IgD-negative memory B cell (primary cell): Measurements from ENCODE around the gene APOL4. TPM values are rescaled to one million over a fixed set of nuclear protein-coding genes. Genes with fewer than 3 reads are reported as not detected.
A peak's percentile ranks its signal among the peaks of the same experiment; 100 is the strongest.
"Not testable (repeated sequence)": the region's sequence is repeated elsewhere in the genome, so short reads cannot be mapped to it uniquely, and the experiment has no call there.

Experiments
- H3K27ac Mint-ChIP-seq, 3 donors: one replicate each; pipeline ENCODE4 v1.8.0; 2020 to 2022; ENCODE audit warnings: mild to moderate bottlenecking in 3 of 3, mixed read lengths in 3 of 3, moderate library complexity in 1 of 3
- H3K27me3 Mint-ChIP-seq: one replicate; pipeline ENCODE4 v1.8.0; 2021; ENCODE audit warnings: mixed read lengths
- H3K36me3 Mint-ChIP-seq: one replicate; pipeline ENCODE4 v1.8.0; 2020; ENCODE audit warnings: mild to moderate bottlenecking, mixed read lengths
- H3K4me1 Mint-ChIP-seq, 3 donors: one replicate each; pipeline ENCODE4 v1.8.0; 2020 to 2022; ENCODE audit warnings: mixed read lengths in 3 of 3, mild to moderate bottlenecking in 1 of 3
- H3K4me3 Mint-ChIP-seq, 4 donors: one replicate each; pipeline ENCODE4 v1.8.0; 2020 to 2022; ENCODE audit warnings: mild to moderate bottlenecking in 4 of 4, mixed read lengths in 4 of 4, moderate library complexity in 3 of 4
- H3K9me3 Mint-ChIP-seq, 3 donors: one replicate each; pipeline ENCODE4 v1.8.0; 2020 to 2021; ENCODE audit warnings: mixed read lengths in 3 of 3, mild to moderate bottlenecking in 1 of 3
- polyA plus RNA-seq: library from polyadenylated mRNA; unstranded; fragments of 300-500 nt; fragmentation: Illumina TruSeq; gene quantifications from one replicate; pipeline ENCODE4 v1.2.3, GENCODE V29; 2021

The APOL4 gene
- polyA plus RNA-seq, 1 donor from 2014 or later: not detected

DNA sequence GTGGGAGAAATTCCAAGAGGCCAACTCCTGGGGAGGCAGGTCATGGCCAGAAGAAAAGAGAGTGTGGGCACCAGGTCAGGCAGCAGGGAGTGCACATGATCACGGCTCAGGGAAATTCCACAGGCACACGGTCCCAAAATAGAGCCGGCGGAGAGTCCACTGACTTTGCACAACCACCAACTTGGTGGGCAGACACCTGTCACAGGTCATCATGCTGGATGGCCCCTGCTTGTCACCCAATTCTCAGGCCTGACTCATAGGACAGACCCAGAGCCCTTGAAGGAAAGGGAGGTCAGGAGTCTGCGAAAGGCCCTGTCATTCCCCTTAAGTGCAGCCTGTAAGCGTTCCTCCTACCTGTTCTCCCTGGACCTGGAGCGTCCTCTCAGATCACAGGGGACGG lies 21.9 kb upstream of the APOL4 start:
- Mint-ChIP-seq H3K4me3 (no peak overlapping the region), H3K36me3 (peaks cover 4% of the 10 kb centered on the region), H3K27me3 (no peaks in the 10 kb centered on the region), H3K4me1 (peaks cover 0 to 5% (median under 1%) of the 10 kb centered on the region in 3 donors), H3K27ac (no peak overlapping the region), H3K9me3 (no peaks in the 10 kb centered on the region)

DNA sequence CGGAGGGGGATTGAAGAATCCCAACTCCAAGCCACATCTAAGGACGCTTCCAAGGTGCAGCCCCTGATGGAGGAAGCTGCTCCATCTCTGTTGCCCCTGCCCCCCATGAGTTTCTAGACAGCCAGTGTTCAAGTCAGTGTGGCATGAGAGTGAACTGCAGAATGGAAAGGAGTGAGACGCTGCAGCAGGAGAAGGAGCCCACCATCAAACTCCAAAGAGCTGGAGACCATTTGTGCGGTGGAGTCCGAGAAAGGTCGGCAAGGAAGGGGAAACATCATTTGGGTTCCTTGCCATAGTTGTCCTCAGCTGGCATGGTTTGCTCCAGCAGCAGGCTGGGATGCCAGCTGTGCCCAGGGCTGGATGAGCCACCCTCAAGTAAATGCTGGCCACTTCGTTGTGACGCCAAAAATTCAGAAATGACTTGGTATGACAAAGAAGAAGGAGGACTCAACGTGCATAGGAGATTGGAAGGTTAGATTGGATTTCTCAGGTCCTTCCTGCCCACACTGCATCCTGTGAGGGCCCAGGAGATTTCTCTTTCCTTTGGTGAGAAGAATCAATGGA lies 21.4 kb upstream of the APOL4 start:
- H3K27ac Mint-ChIP-seq: peak overlapping the region in 1 of 3 donors; percentile 65

DNA sequence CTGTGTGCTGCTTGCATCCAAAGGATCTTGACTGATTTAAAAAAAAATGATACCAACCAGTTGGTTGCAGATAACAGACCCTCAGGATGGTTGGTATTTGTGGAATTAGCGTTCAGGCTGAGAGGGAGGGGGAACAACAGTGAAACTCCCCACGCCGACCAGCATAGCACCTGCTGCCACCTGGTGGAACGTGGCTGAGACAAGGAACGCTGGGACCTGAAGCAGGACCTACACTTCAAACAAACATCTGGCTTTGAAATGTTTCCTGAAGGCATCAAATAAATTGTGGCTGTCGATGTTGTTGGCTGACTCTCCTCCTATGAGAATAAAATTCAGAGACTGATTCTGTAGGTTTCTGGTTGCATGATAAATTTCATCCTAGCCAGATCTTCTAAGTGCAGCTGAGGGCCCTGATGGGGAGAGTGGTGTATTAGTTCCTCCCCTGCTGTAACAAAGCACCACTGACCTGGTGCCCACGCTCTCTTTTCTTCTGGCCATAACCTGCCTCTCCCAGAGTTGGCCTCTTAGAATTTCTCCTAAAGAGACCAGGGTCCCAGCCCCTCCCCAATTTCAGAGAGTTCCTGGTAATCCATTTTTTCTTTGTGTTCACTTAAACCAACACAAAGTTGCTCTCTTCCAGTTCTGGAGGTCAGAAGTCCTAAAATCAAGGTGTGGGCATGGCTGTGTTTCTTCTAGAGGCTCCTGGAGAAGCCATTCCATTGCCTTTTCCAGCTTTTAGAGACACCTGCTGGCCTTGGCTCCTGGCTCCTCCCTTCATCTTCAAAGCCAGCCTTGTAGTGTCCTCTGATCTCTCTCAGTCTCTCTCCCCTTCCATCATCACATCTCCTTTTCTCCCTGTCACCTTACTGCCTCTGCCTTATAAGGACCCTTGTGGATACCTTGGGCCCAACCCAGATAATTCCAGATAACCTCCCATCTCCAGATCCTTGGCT lies 20.5 kb upstream of the APOL4 start:
- Mint-ChIP-seq H3K9me3 (no peaks in the 10 kb centered on the region), H3K27me3 (no peaks in the 10 kb centered on the region), H3K4me3 (no peak overlapping the region), H3K36me3 (peaks cover 3% of the 10 kb centered on the region), H3K4me1 (peaks cover 0 to 5% (median 2%) of the 10 kb centered on the region in 3 donors), H3K27ac (peak overlapping the region in 1 of 3 donors; percentile 65)

More for the DNA sequence above, 21.4 kb upstream of the APOL4 start:
- H3K9me3 Mint-ChIP-seq: no peaks in the 10 kb centered on the region
- H3K27me3 Mint-ChIP-seq: no peaks in the 10 kb centered on the region
- H3K4me3 Mint-ChIP-seq: no peak overlapping the region
- peaks cover 0 to 5% (median 2%) of the 10 kb centered on the region in 3 donors for H3K4me1 Mint-ChIP-seq
- peaks cover 3% of the 10 kb centered on the region for H3K36me3 Mint-ChIP-seq

DNA sequence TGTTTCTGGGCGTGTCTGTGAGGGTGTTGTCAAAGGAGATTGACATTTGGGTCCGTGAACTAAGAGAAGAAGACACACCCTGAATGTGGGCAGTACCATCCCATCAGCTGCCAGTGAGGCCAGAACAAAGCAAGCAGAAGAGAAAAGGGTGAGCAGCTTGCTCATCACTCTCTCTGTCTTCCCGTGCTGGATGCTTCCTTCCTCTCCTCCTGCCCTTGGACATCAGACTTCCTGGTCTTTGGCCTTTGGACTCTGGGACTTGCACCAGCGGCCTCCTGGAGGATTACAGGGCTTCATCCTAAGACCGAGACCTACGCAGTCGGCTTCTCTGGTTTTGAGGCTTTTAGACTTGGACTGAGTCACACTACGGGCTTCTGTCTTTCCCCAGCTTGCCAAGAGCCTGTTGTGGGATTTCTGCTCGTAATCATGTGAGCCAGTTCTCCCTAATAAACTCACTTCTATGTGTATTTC lies 18.9 kb upstream of the APOL4 start:
- Mint-ChIP-seq H3K27me3 (peaks cover 5% of the 10 kb centered on the region), H3K36me3 (no peaks in the 10 kb centered on the region), H3K27ac (no peak overlapping the region), H3K9me3 (no peaks in the 10 kb centered on the region), H3K4me3 (no peak overlapping the region), H3K4me1 (peaks cover 0 to 5% (median 2%) of the 10 kb centered on the region in 3 donors)

DNA sequence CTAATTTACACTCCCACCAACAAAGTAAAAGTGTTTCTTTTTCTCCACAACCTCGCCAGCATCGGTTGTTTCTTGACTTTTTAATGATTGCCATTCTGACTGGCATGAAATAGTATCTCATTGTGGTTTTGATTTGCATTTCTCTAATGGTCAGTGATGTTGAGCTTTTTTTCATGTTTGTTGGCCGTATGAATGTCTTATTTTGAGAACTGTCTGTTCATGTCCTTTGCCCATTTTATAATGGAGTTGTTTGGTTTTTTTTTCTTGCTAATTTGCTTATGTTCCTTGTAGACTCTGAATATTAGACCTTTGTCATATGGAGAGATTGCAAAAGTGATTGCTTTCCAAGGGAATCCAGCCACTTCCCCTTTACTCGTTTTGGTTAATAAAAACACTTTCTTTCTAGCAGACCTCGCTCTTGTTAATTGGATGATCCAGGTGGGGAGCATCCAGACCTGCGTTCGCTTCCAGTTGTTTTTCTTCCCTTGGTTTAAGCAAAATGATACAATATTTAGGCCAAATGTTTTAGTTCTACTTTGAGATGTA lies 17.1 kb upstream of the APOL4 start:
- H3K27me3 Mint-ChIP-seq: peaks cover 7% of the 10 kb centered on the region
- peaks cover 0 to 5% (median 2%) of the 10 kb centered on the region in 3 donors for H3K4me1 Mint-ChIP-seq
- no peak overlapping the region for H3K27ac Mint-ChIP-seq
- H3K9me3 Mint-ChIP-seq: no peaks in the 10 kb centered on the region
- H3K4me3 Mint-ChIP-seq: no peak overlapping the region
- H3K36me3 Mint-ChIP-seq: no peaks in the 10 kb centered on the region

DNA sequence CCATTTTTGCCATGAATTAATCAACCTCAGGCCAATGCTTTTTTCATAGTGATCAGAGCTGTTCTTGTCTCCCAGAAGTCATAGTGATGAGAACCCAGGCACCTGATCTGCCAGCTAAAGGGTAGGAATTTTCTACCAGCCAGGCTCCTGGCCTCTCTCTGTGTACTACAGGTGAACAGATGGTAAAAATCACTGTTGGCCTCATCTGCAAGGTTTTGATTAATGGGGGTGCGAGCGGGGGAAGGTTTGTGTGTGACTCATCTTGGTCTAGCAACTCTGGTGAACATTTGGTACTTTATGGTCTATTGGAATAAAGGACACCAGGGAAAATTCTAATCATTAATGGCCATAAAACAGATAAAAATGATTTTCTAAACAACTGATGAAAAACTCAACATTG lies 14.4 kb upstream of the APOL4 start:
- Mint-ChIP-seq H3K27me3 (peaks cover 18% of the 10 kb centered on the region), H3K36me3 (no peaks in the 10 kb centered on the region), H3K27ac (no peak overlapping the region), H3K4me1 (peaks cover 0 to 7% (median 0%) of the 10 kb centered on the region in 3 donors), H3K9me3 (no peaks in the 10 kb centered on the region), H3K4me3 (no peak overlapping the region)

DNA sequence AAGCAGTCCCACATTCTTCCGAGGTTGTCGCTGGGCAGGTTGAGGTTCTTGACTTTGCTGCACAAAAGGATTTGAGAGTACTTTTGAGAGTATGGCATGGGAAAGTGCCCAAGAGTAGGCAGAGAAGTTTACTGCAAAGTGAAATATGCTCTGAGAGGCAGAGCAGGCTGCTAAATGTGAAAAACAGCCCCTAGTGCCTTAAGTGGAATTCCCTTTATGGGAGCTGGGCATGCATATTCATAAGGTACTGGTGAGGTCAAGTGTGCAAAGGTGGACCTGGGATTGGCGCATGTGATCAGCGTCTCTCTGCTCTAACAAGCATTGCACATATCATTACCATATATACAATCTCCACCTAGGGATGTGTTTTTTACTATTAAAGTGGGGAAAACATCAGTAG lies 12.0 kb upstream of the APOL4 start:
- Mint-ChIP-seq H3K36me3 (no peaks in the 10 kb centered on the region), H3K27me3 (peaks cover 19% of the 10 kb centered on the region), H3K4me1 (peaks cover 0 to 11% (median 5%) of the 10 kb centered on the region in 3 donors), H3K27ac (no peak overlapping the region), H3K4me3 (no peak overlapping the region), H3K9me3 (peaks cover 0 to 5% (median 0%) of the 10 kb centered on the region in 3 donors)

DNA sequence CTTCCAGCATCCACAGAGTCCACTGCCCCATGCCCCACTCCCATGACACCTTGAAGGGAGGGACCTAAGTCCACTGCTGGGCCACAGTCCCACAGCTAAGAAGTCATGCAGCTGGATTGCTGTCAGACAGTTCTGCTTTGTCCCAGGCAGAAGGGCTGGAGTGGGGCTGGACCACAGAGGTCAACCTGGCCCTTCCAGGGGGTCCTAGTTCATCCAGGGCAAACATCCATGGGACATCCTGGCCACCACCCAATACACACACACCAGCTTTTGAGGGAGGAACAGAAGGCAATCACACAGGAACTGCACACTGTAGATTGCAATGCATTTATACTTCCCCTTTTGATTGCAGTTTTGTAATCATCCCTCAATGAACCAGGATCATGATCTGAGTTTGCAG lies 11.3 kb upstream of the APOL4 start:
- H3K27ac Mint-ChIP-seq: no peak overlapping the region
- peaks cover 0 to 5% (median 0%) of the 10 kb centered on the region in 3 donors for H3K9me3 Mint-ChIP-seq
- no peak overlapping the region for H3K4me3 Mint-ChIP-seq
- peaks cover 0 to 10% (median 5%) of the 10 kb centered on the region in 3 donors for H3K4me1 Mint-ChIP-seq
- H3K27me3 Mint-ChIP-seq: peaks cover 19% of the 10 kb centered on the region
- no peaks in the 10 kb centered on the region for H3K36me3 Mint-ChIP-seq

DNA sequence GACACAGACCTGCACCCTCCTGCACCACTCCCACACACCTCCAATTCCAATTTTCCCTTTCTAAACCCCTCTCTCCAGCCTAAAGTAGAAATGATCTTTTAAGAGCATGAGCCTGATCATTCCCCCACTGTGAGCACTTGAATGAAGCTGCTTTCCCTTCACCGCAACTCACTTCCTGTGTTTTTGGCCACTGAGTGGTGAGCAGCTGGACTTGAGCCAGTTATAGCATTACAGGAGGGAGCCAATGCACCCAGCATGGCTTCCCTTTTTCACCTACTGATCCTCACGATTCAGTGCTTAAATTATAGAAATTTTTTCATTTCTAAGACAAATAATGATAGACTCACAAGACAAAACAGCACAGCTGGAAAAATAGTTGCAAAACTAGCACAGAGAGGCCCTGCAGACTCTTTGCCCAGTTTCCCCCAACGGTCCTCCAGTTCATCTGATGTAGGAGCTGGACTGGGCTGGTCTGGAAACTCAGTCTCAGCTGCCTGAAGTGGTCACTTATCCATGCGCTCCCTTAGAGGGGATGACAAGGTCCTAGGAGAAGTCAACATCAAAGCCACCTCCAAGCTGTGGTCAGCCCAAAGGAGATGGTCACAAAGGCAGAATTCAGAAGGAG lies 9.7 kb upstream of the APOL4 start:
- H3K36me3 Mint-ChIP-seq: no peaks in the 10 kb centered on the region
- peaks cover 0 to 5% (median 0%) of the 10 kb centered on the region in 3 donors for H3K9me3 Mint-ChIP-seq
- peaks cover 0 to 13% (median 10%) of the 10 kb centered on the region in 3 donors for H3K4me1 Mint-ChIP-seq
- H3K4me3 Mint-ChIP-seq: no peak overlapping the region
- H3K27me3 Mint-ChIP-seq: peaks cover 19% of the 10 kb centered on the region
- H3K27ac Mint-ChIP-seq: no peak overlapping the region

DNA sequence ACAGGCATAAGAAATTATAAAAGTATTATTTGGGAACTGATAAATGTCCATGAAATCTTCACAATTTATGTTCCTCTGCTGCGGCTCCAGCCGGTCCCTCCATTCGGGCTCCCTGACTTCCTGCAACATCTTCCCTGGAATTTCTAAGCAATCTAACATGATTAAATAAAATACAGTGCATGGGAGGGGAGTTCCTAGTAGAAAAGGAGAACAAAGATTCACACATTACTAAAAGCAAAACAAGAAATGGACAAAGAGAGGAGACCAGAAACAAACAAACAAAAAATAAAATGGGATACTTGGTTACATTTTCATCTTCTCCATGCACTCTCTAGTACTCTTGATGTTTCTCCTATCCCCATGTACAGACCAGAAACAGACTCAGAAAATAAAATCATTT lies 8.6 kb upstream of the APOL4 start:
- Mint-ChIP-seq H3K9me3 (peaks cover 0 to 5% (median 0%) of the 10 kb centered on the region in 3 donors), H3K4me3 (no peak overlapping the region), H3K36me3 (no peaks in the 10 kb centered on the region), H3K27ac (no peak overlapping the region), H3K27me3 (peaks cover 12% of the 10 kb centered on the region), H3K4me1 (peaks cover 0 to 13% (median 12%) of the 10 kb centered on the region in 3 donors)

DNA sequence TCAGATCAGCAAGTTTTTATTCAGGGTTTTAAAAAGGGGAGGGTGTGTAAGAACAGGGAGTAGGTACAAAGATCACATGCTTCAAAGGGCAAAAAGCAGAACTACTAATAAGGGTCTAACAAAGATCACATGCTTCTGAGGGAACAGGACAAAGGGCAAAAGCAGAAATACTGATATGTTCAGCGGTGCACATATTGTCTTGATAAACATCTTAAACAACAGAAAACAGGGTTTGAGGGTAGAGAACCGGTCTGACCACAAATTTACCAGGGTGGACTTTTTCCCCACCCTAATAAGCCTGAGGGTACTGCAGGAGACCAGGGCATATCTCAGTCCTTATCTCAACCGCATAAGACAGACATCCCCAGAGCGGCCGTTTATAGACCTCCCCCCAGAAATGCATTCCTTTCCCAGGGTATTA lies 7.9 kb upstream of the APOL4 start:
- H3K4me1 Mint-ChIP-seq: peaks cover 0 to 16% (median 15%) of the 10 kb centered on the region in 3 donors
- H3K4me3 Mint-ChIP-seq: peak overlapping the region in 1 of 4 donors; percentile 56
- peaks cover 12% of the 10 kb centered on the region for H3K27me3 Mint-ChIP-seq
- not testable (repeated sequence) for H3K36me3 Mint-ChIP-seq, H3K9me3 Mint-ChIP-seq
- peak overlapping the region in 1 of 3 donors; percentile 72 for H3K27ac Mint-ChIP-seq

DNA sequence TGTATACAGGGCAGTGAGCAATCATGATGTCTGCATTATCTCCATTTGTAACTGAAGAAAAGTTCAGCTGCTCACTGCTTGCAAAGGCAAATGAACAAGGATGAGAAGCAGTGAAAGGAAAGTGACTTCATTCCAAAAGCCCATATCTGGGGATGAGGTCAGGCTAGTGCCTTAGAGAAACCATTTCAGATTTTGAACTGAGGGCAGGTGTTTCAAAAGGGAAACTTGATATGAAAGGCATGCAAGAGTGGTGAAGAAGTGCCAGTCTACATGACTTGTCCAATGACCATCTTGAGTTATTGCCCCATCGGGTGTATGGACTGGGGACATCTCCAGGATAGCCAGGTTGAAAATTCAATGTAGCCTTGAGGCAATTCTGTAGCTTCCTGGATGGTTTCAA lies 7.3 kb upstream of the APOL4 start:
- Mint-ChIP-seq H3K9me3 (peaks cover 0 to 5% (median 0%) of the 10 kb centered on the region in 3 donors), H3K27ac (peak overlapping the region in 1 of 3 donors; percentile 43)

DNA sequence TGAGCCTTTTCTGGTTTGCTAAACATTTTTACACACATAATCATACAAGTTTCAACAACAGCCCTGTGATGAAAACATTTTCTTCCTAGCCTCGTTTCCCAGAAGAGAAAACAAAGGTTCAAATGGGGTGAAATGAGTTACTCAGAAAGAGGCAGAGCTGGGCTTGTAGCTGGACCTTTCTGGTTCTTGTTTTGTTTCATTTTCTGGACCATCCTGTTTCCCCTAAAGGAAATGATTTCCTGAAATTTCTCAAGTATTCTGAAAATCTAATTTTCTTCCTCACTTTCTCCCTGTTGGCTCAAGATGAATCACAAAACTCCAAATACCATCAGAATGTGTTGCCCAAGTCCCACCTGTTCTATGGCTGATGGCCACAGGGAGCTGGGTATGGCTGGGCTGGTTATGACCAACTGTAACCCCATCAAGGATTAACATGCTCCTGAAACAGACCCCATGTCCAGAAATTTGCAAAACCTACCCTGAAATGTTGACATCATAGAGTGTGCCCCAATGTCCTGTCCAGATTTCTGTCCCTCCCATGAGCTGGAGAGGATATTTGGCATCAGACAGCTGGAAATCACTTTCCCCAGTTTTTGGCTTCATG lies 6.7 kb upstream of the APOL4 start:
- H3K9me3 Mint-ChIP-seq: peaks cover 0 to 5% (median 0%) of the 10 kb centered on the region in 3 donors
- no peak overlapping the region for H3K27ac Mint-ChIP-seq
- no peak overlapping the region for H3K4me3 Mint-ChIP-seq
- H3K4me1 Mint-ChIP-seq: peaks cover 0 to 18% (median 15%) of the 10 kb centered on the region in 3 donors
- no peaks in the 10 kb centered on the region for H3K36me3 Mint-ChIP-seq
- peaks cover 11% of the 10 kb centered on the region for H3K27me3 Mint-ChIP-seq

More for the DNA sequence above, 7.3 kb upstream of the APOL4 start:
- H3K4me3 Mint-ChIP-seq: peak overlapping the region in 1 of 4 donors; percentile 56
- no peaks in the 10 kb centered on the region for H3K36me3 Mint-ChIP-seq
- peaks cover 0 to 18% (median 16%) of the 10 kb centered on the region in 3 donors for H3K4me1 Mint-ChIP-seq
- peaks cover 12% of the 10 kb centered on the region for H3K27me3 Mint-ChIP-seq

DNA sequence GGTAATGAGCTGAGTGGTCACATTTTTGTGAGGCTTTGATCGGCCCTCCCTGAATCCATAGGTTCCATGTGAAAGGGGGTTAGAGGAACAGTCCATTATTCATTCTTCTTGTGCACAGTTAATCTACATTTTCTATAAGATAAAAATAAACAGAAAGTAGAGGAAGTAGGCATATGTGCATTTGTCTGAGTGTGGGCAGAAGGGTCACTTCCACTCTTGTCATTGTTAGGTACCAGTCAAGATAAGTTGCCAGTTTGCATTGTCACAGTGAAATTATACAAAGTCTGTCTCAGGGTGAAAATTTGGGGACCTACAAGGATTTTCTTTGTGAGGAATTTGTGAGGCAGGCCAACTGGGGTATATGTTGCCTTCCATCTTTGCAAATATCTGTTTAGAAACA lies 4.6 kb upstream of the APOL4 start:
- H3K9me3 Mint-ChIP-seq: peaks cover 0 to 5% (median 0%) of the 10 kb centered on the region in 3 donors
- no peak overlapping the region for H3K27ac Mint-ChIP-seq
- H3K36me3 Mint-ChIP-seq: no peaks in the 10 kb centered on the region
- peaks cover 4% of the 10 kb centered on the region for H3K27me3 Mint-ChIP-seq
- peaks cover 0 to 18% (median 13%) of the 10 kb centered on the region in 3 donors for H3K4me1 Mint-ChIP-seq
- no peak overlapping the region for H3K4me3 Mint-ChIP-seq
